NB4 (cell line): ENCODE measurements around the gene WFIKKN2.

Experiments used
- DNase-seq: peaks from one replicate; pipeline ENCODE4 v3.0.0; 2010; ENCODE audit warnings: low read depth
- H3K4me3 ChIP-seq: one replicate; pipeline ENCODE4 v1.5.1; 2011; ENCODE audit warnings: mild to moderate bottlenecking, low read depth, low read length, moderate library complexity
- MYC ChIP-seq: IDR thresholded peaks from 2 replicates; pipeline ENCODE4 v1.6.1; 2011; ENCODE audit warnings: low read depth, low read length
- POLR2A ChIP-seq: IDR thresholded peaks from 2 replicates; pipeline ENCODE4 v1.6.1; 2011; ENCODE audit warnings: mild to moderate bottlenecking; ENCODE audit not compliant: insufficient read length; ENCODE audit errors: extremely low read depth
- TF ChIP-seq, protein P1 (sequence below): IDR thresholded peaks from 2 replicates; pipeline ENCODE4 v1.6.1; 2011; ENCODE audit warnings: low read depth, low read length
- TF ChIP-seq, protein P2 (sequence below): IDR thresholded peaks from one replicate; pipeline ENCODE4 v1.5.1; 2012; ENCODE audit warnings: low read depth, low read length

Gene WFIKKN2

DNA sequence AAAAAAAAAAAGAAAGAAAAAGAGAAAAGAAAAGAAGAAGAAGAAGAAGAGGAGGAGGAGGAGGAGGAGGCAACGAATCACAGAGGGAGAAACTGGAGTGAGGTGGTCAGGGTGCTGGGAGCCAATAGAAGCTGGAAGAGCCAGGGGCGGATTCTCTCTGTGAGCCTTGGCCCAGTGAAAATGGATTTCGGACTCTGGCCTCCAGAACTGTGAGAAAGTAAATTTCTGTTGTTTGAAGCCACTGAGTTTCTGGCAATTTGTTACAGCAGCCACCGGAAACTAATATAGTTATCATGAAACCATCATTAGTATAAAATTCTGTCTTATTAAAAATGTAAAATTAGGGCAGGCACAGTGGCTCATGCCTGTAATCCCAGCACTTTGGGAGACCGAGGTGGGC is 27.7 kb upstream of the WFIKKN2 start:
- no peak for DNase-seq
- TF ChIP-seq, protein P1, sequence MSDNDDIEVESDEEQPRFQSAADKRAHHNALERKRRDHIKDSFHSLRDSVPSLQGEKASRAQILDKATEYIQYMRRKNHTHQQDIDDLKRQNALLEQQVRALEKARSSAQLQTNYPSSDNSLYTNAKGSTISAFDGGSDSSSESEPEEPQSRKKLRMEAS: no peak
- TF ChIP-seq POLR2A: no peak
- TF ChIP-seq MYC: no peak
- TF ChIP-seq, protein P2, sequence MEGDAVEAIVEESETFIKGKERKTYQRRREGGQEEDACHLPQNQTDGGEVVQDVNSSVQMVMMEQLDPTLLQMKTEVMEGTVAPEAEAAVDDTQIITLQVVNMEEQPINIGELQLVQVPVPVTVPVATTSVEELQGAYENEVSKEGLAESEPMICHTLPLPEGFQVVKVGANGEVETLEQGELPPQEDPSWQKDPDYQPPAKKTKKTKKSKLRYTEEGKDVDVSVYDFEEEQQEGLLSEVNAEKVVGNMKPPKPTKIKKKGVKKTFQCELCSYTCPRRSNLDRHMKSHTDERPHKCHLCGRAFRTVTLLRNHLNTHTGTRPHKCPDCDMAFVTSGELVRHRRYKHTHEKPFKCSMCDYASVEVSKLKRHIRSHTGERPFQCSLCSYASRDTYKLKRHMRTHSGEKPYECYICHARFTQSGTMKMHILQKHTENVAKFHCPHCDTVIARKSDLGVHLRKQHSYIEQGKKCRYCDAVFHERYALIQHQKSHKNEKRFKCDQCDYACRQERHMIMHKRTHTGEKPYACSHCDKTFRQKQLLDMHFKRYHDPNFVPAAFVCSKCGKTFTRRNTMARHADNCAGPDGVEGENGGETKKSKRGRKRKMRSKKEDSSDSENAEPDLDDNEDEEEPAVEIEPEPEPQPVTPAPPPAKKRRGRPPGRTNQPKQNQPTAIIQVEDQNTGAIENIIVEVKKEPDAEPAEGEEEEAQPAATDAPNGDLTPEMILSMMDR: no peak
- H3K4me3 ChIP-seq: no peak overlapping the region

- no peak overlapping the region for H3K4me3 ChIP-seq
- no peak for DNase-seq
- no peak for TF ChIP-seq MYC
- TF ChIP-seq, protein P2: no peak
- no peak for TF ChIP-seq POLR2A
- TF ChIP-seq, protein P1: no peak
Observed at GRCh38 chr17:50808413-50808812, 27.0 kb upstream of the WFIKKN2 start.

- DNase-seq: no peak
- TF ChIP-seq, protein P2: no peak
- TF ChIP-seq, protein P1: no peak
- TF ChIP-seq MYC (no peak), POLR2A (no peak)
- no peak overlapping the region for H3K4me3 ChIP-seq
Observed at GRCh38 chr17:50808888-50809287, 26.5 kb upstream of the WFIKKN2 start.

DNA sequence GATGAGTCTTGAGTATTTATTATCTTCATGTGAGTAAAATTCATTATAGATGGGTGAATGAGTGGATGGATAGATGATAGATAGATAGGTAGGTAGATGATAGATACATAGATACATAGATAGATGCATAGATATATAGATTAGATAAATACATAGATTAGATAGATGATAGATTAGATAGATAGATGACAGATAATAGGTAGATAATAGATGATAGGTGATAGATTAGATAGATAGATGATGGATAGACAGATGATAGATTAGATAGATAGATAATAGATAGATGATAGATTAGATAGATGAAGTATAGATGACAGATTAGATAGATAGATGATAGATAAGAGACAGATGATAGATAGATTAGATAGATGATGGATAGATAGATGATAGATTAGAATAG is 21.8 kb upstream of the WFIKKN2 start:
- DNase-seq: no peak
- TF ChIP-seq, protein P1: no peak
- TF ChIP-seq MYC (no peak), POLR2A (no peak)
- TF ChIP-seq, protein P2: no peak
- no peak overlapping the region for H3K4me3 ChIP-seq

- H3K4me3 ChIP-seq: no peak overlapping the region
- DNase-seq: no peak
- no peak for TF ChIP-seq POLR2A
- TF ChIP-seq, protein P2: no peak
Observed at GRCh38 chr17:50815400-50815799, 20.0 kb upstream of the WFIKKN2 start.

GRCh38 chr17:50816271-50816670 is 19.1 kb upstream of the WFIKKN2 start:
- TF ChIP-seq, protein P1: no peak
- TF ChIP-seq MYC: no peak
- TF ChIP-seq, protein P2: no peak
- TF ChIP-seq POLR2A: no peak
- DNase-seq: no peak
- no peak overlapping the region for H3K4me3 ChIP-seq
